Endometrial microvascular endothelial cells (primary cell): ENCODE measurements around the gene FITM2. TPM values are rescaled to one million over a fixed set of nuclear protein-coding genes. Genes with fewer than 3 reads are reported as not detected.
"Not testable (repeated sequence)": the region's sequence is repeated elsewhere in the genome, so short reads cannot be mapped to it uniquely, and the experiment has no call there.

Source experiments
- in situ Hi-C: cut with HindIII; loops from 2 replicates; pipeline ENCODE4 v1.10.0; 2017; ENCODE audit warnings: low sequenced_read_pairs, low pct_unique_long_range_greater_than_20kb; ENCODE audit errors: inconsistent ontology term
- total RNA-seq: library from RNA; depleted of rRNA; stranded (reverse); fragments of >200 nt; gene quantifications from one replicate; pipeline ENCODE4 v1.2.3, GENCODE V29; 2015; ENCODE audit errors: inconsistent ontology term

FITM2 gene
- total RNA-seq, 1 donor from 2014 or later, result 9.2 TPM

DNA sequence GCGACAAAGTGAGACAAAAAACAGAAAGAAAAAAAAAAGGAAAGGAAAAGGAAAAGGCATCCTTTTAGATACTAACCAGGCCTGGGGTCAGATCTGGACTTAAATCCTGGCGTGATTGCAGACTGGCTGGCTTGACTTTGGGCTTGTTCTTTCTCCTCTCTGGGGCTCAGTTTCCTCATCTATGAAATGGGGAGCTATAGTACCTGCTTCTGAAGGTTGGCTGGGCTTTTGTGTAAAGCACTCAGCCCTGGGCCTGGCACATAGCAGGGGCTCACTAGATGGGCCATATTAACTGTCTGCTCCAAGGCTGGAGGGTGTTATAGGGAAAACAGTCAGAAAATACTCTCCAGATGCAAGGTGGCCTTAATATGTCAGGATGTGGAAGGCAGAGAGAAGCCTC, 24.7 kb upstream of the FITM2 start:
- in situ Hi-C loops, result no loop called here

DNA sequence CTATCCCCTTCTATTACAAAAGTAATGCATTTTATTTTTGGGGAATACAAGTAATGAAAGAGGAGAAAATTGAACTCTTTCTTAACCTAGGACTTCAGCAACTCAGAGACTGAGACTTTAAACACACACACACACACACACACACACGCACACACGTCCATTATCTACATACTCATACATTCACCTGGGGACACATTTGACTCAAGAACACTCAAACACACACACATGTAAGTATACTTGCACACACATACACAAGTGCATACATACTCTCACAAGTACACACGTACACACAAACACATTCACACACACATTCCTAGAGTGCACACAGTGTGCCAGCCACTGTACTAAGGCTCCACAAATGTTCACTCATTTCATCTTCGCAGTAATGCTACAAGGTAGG, 23.7 kb upstream of the FITM2 start:
- in situ Hi-C loops, result no loop called here

DNA sequence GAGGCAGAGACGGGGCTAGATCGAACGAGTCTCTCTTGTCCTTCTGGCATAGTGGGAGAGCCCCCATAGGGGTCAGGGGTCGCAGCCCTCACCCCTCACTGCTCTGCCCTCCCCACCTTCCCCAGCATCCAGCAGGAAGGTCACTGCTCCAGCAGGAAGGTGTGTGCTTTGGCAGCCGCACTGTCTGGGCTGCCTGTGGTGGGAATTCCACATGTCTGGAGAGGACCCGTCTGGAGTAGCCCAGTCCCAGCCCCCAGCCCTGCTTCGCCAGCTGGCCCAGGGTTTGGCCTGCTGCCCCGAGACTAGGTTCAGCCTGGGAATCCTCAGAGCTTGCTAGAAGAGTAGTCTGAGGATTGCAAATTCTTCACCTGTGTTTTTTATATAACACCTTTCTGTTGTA, 23.3 kb upstream of the FITM2 start:
- in situ Hi-C loops, result no loop called here

DNA sequence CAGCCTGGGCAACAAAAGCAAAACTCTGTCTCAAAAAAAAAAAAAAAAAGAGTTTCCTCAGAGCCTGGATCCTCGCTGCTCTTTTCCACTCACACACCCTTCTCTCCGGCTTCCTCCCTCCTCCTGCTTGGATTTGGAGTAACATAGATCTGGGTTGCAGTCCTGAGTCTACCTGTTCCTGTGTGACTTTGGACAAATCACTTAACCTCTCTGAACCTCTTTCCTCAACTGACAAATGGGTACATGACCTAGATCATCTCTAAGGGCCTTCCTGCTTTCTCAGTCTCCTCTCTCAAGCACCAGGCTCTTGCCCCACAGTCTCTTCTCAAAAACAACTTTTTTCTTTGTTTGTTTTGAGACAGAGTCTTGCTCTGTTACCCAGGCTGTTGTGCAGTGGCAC, 20.2 kb upstream of the FITM2 start:
- in situ Hi-C loops, result no loop called here

DNA sequence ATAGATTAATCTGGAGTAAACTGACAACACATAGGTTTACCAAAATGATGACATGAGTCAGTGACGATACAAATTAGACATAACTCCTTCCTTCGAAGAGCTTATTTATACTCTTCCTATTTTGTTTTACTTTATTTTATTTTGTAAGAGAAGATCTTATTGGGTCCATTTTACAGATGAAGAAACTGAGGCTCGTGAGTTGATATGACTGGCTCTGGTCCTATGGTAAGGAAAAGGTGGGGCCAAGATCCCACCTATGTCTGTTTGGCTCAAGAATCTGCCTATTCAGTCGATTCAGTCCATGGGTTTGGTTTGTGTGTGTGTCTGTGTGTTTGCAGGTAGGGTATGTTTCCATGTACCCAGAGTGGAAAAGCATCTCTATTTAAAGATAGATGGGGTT, 17.4 kb upstream of the FITM2 start:
- in situ Hi-C loops, result no loop called here

DNA sequence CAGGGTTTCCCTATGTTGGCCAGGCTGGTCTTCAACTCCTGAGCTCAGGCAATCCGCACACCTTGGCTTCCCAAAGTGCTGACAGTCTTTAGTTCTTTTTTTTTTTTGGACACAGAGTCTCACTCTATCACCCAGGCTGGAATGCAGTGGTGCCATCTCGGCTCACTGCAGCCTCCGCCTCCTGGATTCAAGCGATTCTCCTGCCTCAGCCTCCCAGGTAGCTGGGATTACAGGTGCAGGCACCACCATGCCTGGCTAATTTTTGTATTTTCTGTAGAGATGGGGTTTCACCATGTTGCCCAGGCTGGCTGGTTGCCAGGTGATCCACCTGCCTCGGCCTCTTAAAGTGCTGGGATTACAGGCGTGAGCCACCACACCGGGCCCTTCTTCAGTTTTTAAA, 16.7 kb upstream of the FITM2 start:
- in situ Hi-C loops, result not testable (repeated sequence)

DNA sequence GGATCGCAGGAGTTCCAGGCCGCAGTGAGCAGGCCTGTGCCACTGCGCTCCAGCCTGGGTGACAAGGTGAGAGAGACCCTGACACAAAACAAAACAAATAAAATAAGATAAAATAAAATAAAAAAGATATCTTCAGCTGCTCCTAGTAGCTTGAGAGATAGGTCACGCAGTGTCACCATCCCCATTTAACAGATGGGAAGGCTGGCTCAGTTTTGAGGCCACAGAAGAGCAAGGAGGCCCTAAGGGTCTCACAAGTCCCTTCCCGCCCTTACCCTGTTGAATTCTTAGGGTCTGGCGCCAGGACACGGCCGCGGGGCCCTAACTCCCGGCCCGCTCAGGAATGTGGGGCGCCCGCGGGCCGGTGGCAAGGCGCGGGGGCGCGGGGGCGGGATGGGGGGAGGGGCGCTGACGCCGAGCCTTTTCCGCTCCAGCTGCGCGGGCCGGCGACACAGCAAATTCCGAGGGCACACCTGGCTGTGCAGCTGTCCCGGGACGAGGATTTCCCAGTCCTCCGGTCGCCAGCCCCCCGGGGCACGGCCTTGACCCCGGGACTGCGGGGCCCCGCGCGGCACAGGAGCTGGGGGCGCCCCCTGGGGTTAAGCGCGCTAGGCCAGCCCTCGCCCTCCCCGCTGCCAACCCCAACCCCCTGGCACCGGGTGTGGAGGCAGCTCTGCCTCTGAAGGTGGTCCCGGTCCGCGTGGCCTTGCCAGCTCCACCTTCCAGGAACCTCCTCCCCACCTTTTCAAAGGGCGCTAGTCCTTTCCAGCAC, 15.6 kb upstream of the FITM2 start:
- in situ Hi-C loops, result no loop called here

DNA sequence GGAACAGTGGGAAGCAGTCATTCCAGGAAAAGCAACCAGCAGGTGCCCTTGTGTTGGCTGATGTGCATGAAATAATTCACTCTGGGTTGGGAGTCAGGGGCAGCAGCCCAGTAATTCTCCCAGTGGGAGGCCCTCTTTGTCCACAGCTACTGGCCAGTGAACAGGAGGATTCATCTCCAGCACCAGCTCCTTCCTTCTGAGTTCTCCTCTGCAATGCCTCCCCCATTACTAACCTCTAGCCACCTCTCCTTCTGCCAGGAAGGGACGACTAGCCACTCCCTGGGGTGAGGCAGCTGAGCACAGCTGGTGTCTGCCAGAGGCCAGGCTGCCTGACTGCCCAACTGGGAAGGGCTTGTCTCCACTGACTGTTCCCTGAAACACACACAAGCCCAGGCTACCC, 13.3 kb upstream of the FITM2 start:
- in situ Hi-C loops, result no loop called here

DNA sequence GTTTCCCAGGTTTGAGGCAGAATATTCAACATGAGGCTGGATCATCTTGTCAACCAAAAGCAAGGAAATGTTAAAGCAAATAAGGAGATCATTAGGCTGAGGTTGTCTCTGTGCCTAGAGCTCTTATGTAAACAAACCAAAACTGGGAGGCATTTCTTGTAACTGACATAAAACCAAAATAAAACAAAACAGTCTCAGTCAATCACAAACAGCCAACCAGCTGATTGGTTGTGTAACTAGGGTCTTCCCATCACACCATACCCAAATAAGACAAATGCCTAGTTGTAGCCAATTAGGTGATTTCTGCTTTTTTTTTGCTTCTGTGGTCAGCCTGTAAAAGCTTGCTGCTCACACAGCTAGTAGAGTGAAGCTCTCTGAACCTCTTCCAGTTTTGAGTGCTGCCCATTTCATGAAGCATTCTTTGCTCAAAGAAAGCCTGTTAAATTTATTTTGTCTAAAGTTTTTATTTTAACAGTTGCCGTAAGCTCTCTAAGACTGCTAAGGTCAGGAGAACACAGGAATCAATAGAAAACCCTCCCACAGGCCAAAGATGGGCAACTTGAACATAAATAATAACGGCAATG, 8.9 kb upstream of the FITM2 start:
- in situ Hi-C loops, result no loop called here

DNA sequence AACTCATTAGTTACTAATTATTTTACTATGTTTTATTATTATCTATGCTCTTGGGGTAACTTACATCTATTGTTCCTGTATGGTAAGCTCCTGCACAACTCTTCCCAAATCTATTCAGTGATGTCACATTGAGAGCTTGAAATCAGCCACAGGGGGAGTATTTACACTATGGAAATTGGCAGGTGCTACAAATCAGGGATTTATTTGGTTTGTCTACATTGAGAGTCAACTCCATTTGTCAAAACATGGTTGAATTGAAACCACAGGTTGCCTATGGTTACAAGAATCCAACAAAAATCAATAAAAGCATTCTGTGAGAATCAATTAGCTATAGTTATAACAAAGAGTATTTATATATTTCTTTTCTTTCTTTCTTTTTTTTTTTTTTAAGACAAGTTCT, 3.9 kb upstream of the FITM2 start:
- in situ Hi-C loops, result no loop called here

DNA sequence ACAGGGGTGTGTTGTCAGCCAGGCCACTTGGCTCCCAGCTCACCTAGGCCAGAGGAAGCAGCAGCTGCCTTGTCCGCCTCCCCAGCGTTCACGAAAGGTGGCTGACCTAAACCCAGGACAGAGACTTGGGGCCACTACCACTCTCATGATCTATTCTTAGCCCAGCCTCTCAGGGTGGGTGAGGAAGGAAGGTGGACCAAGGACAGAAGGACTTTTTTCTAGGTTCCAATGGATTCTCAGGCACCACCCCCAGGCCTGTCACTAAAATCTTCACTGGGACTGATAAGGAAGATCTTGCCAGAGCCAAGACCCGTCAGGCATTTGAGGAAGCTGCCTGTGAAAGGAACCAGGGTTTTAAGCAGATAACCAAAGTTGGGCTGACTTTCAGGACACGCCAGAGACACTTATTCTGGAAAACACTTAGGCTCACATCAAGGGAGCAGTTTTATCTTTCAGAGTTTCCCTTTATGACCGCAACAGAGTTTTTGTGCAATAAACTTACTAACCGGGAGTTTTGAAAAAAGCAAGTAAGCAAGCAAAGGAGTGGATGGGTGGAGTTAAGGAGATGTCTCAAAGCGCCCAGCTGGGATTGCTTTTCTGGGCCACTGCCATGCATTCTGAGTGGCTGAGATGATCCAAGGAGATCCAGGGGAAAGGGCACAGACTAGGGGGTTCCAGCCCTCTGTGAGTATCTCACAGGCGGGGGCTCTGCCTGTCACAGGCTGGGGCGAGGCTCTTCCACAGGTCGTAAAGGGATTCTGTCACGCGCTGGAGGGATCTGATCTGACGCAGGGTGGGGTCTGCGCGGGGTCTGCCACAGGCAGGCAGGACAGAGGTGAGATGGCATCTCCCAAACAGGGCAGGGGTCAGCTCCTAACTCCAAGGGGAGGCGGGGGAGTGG, 989 bp downstream of the FITM2 start:
- in situ Hi-C loops, result no loop called here

DNA sequence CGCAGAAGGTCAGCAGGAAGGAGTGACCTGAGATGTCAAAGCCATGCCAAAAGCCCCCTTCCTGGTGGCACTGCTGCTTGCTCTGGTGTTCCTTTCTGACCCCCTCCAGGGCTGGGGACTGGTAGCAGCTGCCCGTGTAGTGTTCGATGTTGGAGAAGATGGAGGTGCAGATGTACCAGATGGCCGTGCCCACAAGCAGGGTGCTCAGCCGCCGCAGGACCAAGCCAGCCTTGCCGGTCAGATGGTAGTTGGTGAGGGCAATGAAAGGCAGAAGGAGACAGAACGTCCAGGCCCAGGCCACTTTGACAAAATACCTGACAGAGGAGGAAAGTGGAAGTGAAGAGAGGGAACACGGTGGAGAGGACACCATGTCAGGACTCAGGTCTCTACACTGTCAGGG, 4.1 kb downstream of the FITM2 start:
- in situ Hi-C loops, result no loop called here

DNA sequence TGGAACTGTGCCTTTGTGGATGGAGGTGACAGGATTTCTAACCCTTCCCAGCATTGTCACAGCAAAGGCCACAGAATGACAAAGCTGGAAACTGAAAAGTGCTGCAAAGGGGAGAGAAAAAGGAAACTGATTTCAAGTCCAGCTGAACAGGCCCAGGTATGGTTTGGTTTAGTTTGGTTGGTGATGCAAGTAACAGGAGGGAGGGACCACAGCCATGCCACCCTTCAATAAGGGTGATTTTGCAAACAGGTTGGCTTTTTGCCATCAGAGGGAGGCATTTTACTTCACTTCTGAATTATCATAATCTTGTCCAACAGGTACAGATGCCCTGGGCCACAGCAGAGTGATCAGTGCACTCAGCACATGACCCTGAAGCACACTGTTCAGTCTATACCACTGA, 6.6 kb downstream of the FITM2 start:
- in situ Hi-C loops, result no loop called here

DNA sequence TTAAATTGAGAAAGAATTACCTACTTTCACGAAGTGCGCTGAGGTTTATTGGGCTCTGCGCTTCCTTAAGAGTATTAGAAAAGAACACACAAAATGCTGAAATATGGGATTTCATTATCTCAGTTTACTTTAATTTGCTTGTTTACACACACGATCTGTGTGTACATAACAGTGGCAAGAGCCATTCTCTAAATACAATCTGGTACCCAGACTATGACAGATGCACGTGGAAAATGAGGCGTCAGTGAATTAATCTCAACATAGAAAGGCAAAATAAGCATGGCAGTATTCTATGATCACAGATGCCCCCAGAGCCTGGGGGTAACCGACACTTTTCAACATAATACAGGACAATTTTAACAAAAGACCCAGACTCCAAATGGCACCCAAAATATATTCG, 8.3 kb downstream of the FITM2 start:
- in situ Hi-C loops, result no loop called here

DNA sequence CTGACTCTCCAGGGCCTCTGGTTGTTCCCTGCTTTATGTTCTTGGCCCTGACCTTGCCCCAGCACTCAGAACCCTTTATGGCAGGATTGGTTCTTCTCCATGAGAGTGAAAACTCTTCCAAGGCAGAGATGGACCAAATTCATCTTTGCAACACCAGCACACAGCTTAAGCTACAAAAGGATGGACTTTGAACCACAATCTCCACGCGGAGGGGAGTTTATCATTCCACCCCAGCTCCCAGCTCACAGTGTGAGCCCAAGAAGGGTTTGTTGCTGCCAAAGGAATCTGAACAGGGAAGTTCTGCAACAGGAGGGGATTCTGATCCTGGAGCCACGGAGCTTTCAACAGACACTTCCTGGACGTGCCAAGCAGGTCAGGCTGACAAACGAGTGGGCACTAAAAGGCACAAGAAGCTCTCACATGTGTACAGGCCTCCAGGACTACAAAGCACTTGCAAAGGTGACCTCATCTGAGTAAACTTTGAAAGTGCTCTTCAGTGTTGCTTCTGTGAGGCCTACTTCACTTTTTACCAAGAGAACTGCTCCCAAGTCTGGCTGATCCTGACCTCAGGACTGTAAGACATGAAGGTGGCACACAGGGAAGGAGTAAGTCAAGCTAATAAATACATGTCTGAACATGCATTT, 8.9 kb downstream of the FITM2 start:
- in situ Hi-C loops, result no loop called here

DNA sequence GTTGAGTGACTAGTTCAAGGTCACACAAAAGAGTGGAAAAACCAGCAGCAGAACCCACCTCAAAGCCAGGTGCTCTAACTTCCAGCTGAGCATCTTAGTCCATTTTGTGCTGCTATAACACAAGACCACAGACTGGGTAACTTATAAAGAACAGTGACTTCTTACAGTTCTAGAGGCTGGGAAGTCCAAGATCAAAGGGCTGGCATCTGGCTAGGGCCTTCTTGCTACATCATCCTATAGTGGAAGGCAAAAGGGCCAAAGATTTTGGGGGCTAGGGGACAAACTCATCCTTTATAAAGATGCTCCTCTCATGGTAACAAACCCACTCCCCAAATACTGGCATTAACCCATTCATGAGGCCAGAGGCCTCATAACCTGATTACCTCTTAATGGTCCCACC, 9.7 kb downstream of the FITM2 start:
- in situ Hi-C loops, result no loop called here

DNA sequence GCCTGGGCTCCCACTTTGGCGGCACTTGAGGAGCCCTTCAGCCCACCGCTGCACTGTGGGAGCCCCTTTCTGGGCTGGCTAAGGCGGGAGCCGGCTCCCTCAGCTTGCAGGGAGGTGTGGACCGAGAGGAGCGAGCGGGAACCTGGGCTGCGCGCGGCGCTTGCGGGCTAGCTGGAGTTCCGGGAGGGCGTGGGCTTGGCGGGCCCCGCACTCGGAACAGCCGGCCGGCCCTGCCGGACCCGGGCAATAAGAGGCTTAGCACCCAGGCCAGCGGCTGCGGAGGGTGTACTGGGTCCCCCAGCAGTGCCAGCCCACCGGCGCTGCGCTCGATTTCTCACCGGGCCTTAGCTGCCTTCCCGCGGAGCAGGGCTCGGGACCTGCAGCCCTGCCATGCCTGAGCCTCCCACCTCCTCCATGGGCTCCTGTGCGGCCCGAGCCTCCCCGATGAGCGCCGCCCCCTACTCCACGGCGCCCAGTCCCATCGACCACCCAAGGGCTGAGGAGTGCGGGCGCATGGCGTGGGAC, 11.9 kb downstream of the FITM2 start:
- in situ Hi-C loops, result not testable (repeated sequence)

DNA sequence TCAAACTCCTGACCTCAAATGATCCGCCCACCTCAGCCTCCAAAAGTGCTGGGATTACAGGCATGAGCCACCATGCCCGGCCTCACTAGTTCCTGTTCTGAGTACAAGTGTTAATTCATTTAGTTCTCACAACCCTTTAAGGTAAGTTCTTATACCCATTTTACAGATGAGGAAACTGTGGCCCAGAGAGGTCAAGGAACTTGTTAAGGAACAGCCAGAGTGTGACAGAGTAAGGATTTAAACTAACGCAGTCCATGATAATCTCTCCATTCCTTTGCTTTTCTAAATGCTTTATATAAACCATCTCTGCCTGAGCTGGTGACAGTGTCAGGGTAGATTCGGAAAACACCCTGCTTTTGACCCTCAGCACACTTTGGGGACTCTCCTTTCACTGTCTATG, 13.3 kb downstream of the FITM2 start:
- in situ Hi-C loops, result no loop called here

DNA sequence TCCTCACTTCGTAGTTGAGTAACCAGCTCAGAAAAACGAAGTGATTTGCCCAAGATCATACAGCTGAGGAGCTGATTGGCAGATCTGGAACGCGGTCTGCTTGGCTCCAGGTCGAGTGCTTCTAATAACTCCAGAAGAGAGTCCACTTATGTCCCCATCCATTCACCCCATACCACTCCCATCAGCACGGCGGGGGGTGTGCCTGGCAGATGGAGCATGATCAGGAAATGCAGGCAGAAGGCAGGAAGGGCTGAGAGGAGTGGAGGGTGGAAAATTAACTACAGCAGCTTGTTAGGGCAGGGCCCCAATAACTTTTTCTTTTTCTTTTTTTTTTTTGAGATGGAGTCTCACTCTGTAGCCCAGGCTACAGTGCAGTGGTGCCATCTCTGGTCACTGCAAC, 15.0 kb downstream of the FITM2 start:
- in situ Hi-C loops, result no loop called here
